K562 (cell line): ENCODE data around the gene CUL9. TPM values are rescaled to one million over a fixed set of nuclear protein-coding genes. Genes with fewer than 3 reads are reported as not detected.

Experiments
- ARID4B ChIP-seq: sonication (generic); formaldehyde crosslinking; IDR thresholded peaks from 2 replicates; pipeline ENCODE4 v1.8.0; 2022; ENCODE audit warnings: mild to moderate bottlenecking, missing genetic modification reagents
- C11orf30 ChIP-seq: fragments of 450-650 bp; IDR thresholded peaks from 2 replicates; pipeline ENCODE4 v1.6.1; 2016; ENCODE audit warnings: low read depth, mild to moderate bottlenecking
- DNMT1 ChIP-seq: fragments of 450-650 bp; IDR thresholded peaks from 2 replicates; pipeline ENCODE4 v1.6.1; 2016; ENCODE audit warnings: antibody characterized with exemption, mild to moderate bottlenecking
- ELF2 ChIP-seq: fragments of 250-450 bp; sonication (Bioruptor Pico); IDR thresholded peaks from 2 replicates; pipeline ENCODE4 v1.5.0; 2021; ENCODE audit warnings: mild to moderate bottlenecking
- MCM7 ChIP-seq, 2 experiments: fragments of 450-650 bp; IDR thresholded peaks; 2 replicates each; pipeline ENCODE4 v1.6.1; 2016 to 2018
- NR1H2 ChIP-seq: sonication (generic); formaldehyde crosslinking; IDR thresholded peaks from 2 replicates; pipeline ENCODE4 v1.4.0; 2020; ENCODE audit warnings: mild to moderate bottlenecking, missing genetic modification reagents
- PYGO2 ChIP-seq: fragments of 450-650 bp; IDR thresholded peaks from 2 replicates; pipeline ENCODE4 v1.6.1; 2016; ENCODE audit warnings: mild to moderate bottlenecking, missing genetic modification characterization, moderate library complexity, missing compliant biosample characterization
- RBM14 ChIP-seq: fragments of 200-400 bp; formaldehyde crosslinking; IDR thresholded peaks from 2 replicates; pipeline ENCODE4 v1.6.1; 2018; ENCODE audit warnings: low read depth, mild to moderate bottlenecking, low read length, moderate library complexity, borderline replicate concordance; ENCODE audit not compliant: insufficient read depth
- SRSF3 ChIP-seq: fragments of 200-400 bp; formaldehyde crosslinking; IDR thresholded peaks from 2 replicates; pipeline ENCODE4 v1.6.1; 2016; ENCODE audit warnings: mild to moderate bottlenecking, low read length, moderate library complexity; ENCODE audit not compliant: insufficient read depth
- ZBTB2 ChIP-seq: fragments of 450-650 bp; IDR thresholded peaks from 2 replicates; pipeline ENCODE4 v1.6.1; 2016; ENCODE audit warnings: antibody characterized with exemption
- ZNF280B ChIP-seq: fragments of 250-450 bp; sonication (Bioruptor Pico); IDR thresholded peaks from 2 replicates; pipeline ENCODE4 v1.5.1; 2021; ENCODE audit warnings: mild to moderate bottlenecking
- ZSCAN29 ChIP-seq: fragments of 450-650 bp; IDR thresholded peaks from 2 replicates; pipeline ENCODE4 v1.6.1; 2017
- polyA plus RNA-seq, 8 experiments: library from polyadenylated mRNA; depleted of rRNA in 4 of 8; stranded (reverse) in 5 of 8; unstranded in 3 of 8; fragments of >200 nt; fragmentation: Nextera tagmentation in 2 of 8; fragmentation: Illumina TruSeq in 1 of 8; extraction: Ambion mirVana in 2 of 8; extraction: Trizol in 1 of 8; gene quantifications; 2 replicates each; pipeline versions ENCODE4 v1.2.1 to v1.2.3, GENCODE V29; 2011 to 2014; ENCODE audit warnings: inconsistent platforms in 1 of 8, missing spikeins in 1 of 8
- total RNA-seq, 7 experiments: library from RNA; depleted of rRNA in 6 of 7; stranded (reverse); fragments of >200 nt in 6 of 7; fragmentation: Illumina TruSeq in 2 of 7; extraction: Trizol in 2 of 7; gene quantifications; 2 replicates each; pipeline versions ENCODE4 v1.2.1 to v1.2.3, GENCODE V29; 2011 to 2021; ENCODE audit warnings: low replicate concordance in 1 of 7
- TF ChIP-seq, protein P1 (sequence below): fragments of 200-800 bp; sonication (Bioruptor generic); IDR thresholded peaks from 2 replicates; pipeline ENCODE4 v1.6.1; 2017; ENCODE audit warnings: missing genetic modification characterization, missing compliant biosample characterization
- TF ChIP-seq, protein P2 (sequence below): sonication (generic); formaldehyde crosslinking; IDR thresholded peaks from 2 replicates; pipeline ENCODE4 v1.8.1; 2023; ENCODE audit warnings: mild to moderate bottlenecking, missing genetic modification reagents
- TF ChIP-seq, protein P3 (sequence below): fragments of 250-450 bp; sonication (Bioruptor Pico); IDR thresholded peaks from 2 replicates; pipeline ENCODE4 v1.4.0; 2020; ENCODE audit warnings: mild to moderate bottlenecking

Gene CUL9
- total and polyA plus RNA-seq, 9 of the 15 experiments (the other 6 are each of a cell fraction or from before 2014, with no cell fraction given), result 0.50 to 20.7 (median 6.6) TPM

DNA sequence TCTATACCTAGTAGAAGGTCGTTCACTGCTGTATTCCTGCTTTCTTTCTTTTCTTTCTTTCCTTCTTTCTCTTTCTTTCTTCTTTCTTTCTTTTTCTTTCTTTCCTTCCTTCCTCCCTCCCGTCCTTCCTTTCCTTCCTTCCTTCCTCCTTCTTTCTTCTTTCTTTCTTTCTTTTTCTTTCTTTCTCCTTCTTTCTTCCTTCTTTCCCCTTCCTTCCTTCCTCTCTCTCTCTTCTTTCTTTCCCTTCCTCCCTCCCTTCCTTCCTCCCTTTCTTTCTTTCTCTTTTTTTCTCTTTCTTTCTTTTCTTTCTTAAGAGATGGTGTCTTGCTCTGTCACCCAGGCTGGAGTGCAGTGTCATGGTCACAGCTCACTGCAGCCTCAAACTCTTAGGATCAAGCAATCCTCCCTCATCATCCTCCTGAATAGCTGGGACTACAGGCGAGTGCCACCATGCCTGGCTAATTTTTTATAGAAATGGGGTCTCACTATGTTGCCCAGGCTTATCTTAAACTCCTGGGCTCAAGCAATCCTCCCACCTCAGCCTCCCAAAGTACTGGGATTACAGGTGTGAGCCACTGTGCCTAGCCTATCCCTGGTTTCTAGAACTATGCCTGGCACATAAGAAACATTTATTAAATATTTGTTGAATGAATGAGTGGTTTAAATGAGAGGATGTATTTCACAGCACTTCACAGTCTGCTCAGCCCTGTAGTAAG lies 49.9 kb downstream of the CUL9 start (continued):
- TF ChIP-seq ZNF280B (CRISPR knock-in tag) (no peak), SRSF3 (no peak), ELF2 (CRISPR knock-in tag) (no peak), ARID4B (CRISPR knock-in tag) (no peak), PYGO2 (tag) (no peak), C11orf30 (peak; percentile 22; the same call in 1 of the 2 replicates), ZSCAN29 (no peak), ZBTB2 (peak; percentile 80; the same call in 1 of the 2 replicates), RBM14 (no peak), MCM7 (IDR thresholded peaks at IDR 0.05) (no peak), DNMT1 (no peak), NR1H2 (CRISPR knock-in tag) (no peak)
- TF ChIP-seq, protein P1, sequence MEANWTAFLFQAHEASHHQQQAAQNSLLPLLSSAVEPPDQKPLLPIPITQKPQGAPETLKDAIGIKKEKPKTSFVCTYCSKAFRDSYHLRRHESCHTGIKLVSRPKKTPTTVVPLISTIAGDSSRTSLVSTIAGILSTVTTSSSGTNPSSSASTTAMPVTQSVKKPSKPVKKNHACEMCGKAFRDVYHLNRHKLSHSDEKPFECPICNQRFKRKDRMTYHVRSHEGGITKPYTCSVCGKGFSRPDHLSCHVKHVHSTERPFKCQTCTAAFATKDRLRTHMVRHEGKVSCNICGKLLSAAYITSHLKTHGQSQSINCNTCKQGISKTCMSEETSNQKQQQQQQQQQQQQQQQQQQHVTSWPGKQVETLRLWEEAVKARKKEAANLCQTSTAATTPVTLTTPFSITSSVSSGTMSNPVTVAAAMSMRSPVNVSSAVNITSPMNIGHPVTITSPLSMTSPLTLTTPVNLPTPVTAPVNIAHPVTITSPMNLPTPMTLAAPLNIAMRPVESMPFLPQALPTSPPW (CRISPR knock-in tag), result no peak
- TF ChIP-seq, protein P2, sequence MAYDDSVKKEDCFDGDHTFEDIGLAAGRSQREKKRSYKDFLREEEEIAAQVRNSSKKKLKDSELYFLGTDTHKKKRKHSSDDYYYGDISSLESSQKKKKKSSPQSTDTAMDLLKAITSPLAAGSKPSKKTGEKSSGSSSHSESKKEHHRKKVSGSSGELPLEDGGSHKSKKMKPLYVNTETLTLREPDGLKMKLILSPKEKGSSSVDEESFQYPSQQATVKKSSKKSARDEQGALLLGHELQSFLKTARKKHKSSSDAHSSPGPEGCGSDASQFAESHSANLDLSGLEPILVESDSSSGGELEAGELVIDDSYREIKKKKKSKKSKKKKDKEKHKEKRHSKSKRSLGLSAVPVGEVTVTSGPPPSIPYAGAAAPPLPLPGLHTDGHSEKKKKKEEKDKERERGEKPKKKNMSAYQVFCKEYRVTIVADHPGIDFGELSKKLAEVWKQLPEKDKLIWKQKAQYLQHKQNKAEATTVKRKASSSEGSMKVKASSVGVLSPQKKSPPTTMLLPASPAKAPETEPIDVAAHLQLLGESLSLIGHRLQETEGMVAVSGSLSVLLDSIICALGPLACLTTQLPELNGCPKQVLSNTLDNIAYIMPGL, result no peak
- TF ChIP-seq, protein P3, sequence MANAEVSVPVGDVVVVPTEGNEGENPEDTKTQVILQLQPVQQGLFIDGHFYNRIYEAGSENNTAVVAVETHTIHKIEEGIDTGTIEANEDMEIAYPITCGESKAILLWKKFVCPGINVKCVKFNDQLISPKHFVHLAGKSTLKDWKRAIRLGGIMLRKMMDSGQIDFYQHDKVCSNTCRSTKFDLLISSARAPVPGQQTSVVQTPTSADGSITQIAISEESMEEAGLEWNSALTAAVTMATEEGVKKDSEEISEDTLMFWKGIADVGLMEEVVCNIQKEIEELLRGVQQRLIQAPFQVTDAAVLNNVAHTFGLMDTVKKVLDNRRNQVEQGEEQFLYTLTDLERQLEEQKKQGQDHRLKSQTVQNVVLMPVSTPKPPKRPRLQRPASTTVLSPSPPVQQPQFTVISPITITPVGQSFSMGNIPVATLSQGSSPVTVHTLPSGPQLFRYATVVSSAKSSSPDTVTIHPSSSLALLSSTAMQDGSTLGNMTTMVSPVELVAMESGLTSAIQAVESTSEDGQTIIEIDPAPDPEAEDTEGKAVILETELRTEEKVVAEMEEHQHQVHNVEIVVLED (CRISPR knock-in tag), result no peak
